Ovary (tissue), 9 donors: Measurements from ENCODE around the gene RAC2. TPM values are rescaled to one million over a fixed set of nuclear protein-coding genes. Genes with fewer than 3 reads are reported as not detected.
A peak's percentile ranks its signal among the peaks of the same experiment; 100 is the strongest.

Experiments used
- DNase-seq, 5 donors: peaks; one replicate each; pipeline ENCODE4 v3.0.0-alpha.2; 2019 to 2020
- H3K27ac ChIP-seq, 2 donors: fragments of 200-600 bp; one replicate each; pipeline versions ENCODE4 v1.5.1 to v1.8.0; 2019 to 2022
- H3K27me3 ChIP-seq: fragments of 200-600 bp; one replicate; pipeline ENCODE4 v1.8.0; 2022
- H3K36me3 ChIP-seq: fragments of 200-600 bp; sonication (generic); one replicate; pipeline ENCODE4 v1.5.1; 2019
- H3K4me1 ChIP-seq: one replicate; pipeline ENCODE4 v1.8.1; 2013; ENCODE audit warnings: mild to moderate bottlenecking, moderate library complexity; ENCODE audit not compliant: insufficient read depth
- H3K4me3 ChIP-seq: fragments of 200-600 bp; sonication (generic); one replicate; pipeline ENCODE4 v1.5.1; 2017
- H3K9me3 ChIP-seq, 2 donors: fragments of 200-600 bp in 1 of 2; sonication (generic) in 1 of 2; one replicate each; pipeline versions ENCODE4 v1.5.1 to v1.8.1; 2013 to 2019; ENCODE audit warnings: mild to moderate bottlenecking in 1 of 2, moderate library complexity in 1 of 2
- CTCF ChIP-seq, 3 donors: fragments of 450-650 bp in 2 of 3; fragments of 200-600 bp in 1 of 3; IDR thresholded peaks; one replicate each; pipeline versions ENCODE4 v1.5.1 to v1.8.0; 2016 to 2022; ENCODE audit warnings: antibody characterized with exemption in 3 of 3, mild to moderate bottlenecking in 1 of 3
- EP300 ChIP-seq: sonication (generic); formaldehyde crosslinking; IDR thresholded peaks from one replicate; pipeline ENCODE4 v1.6.1; 2017; ENCODE audit warnings: antibody characterized with exemption
- POLR2A ChIP-seq: fragments of 450-650 bp; IDR thresholded peaks from one replicate; pipeline ENCODE4 v1.6.1; 2017; ENCODE audit warnings: antibody characterized with exemption, mild to moderate bottlenecking, moderate library complexity
- WGBS, 3 donors: extraction: QIAGEN DNeasy Blood & Tissue Kit in 1 of 3; methylation state at CpG; one replicate each; pipeline versions ENCODE4 v1.1.5 to v1.1.7; 2013 to 2017; 5-methylcytosine and 5-hydroxymethylcytosine counted together
- intact Hi-C, 4 donors: fragments of 100-400 bp; cut with DNase I; formaldehyde crosslinking; loops; one replicate each; pipeline versions ENCODE4 v1.11.0 to v1.15.1; 2022 to 2023
- polyA plus RNA-seq, 2 donors: library from polyadenylated mRNA; stranded (reverse); fragments of 200-250 nt in 1 of 2; fragments of 350-450 nt in 1 of 2; fragmentation: Illumina TruSeq in 1 of 2; extraction: RNeasy Lipid Tissue Mini Kit (QIAGEN cat#74804) in 1 of 2; gene quantifications; one replicate each; pipeline ENCODE4 v1.2.3, GENCODE V29; 2013 to 2014
- total RNA-seq, 7 donors: library from RNA; depleted of rRNA in 2 of 7; stranded (reverse); fragments of >200 nt in 2 of 7; fragmentation: NEBNext Ultra II Directional in 3 of 7; extraction: Animal tissue kit (Norgen Biotek cat#: 25700) in 3 of 7; gene quantifications; one replicate each; pipeline versions ENCODE4 v1.1.0 to v1.2.4, GENCODE V29; 2016 to 2023
- donor health status: DM: no; HTN: no; CAD: no; lungs with moderate emphysema.
- donor health status: DM: no; HTN: no; CAD: no.
- donor health status: Bipolar disorder and iron deficiency.
- donor health status: DM: yes; HTN: yes; CAD: no.
- donor health status: DM: no; HTN: no; CAD: no.
- donor health status: DM: yes; HTN: yes; CAD: no.

The RAC2 gene
- total and polyA plus RNA-seq, 9 donors: 2.3 to 18.4 (median 6.0) TPM

GRCh38 chr22:37192741-37193140 is 51.3 kb downstream of the RAC2 start:
- no peaks in the 10 kb centered on the region for H3K27me3 ChIP-seq
- WGBS, 3 donors: 88 to 100% (median 94%) methylated on average over 1 of the region's 1 CpG
- no peaks in the 10 kb centered on the region for H3K36me3 ChIP-seq
- H3K4me1 ChIP-seq: peaks cover 19% of the 10 kb centered on the region
- H3K4me3 ChIP-seq: no peak overlapping the region
- TF ChIP-seq EP300 (no peak), POLR2A (no peak), CTCF (IDR thresholded peaks at IDR 0.05) (no peak)
- no peak for DNase-seq
- intact Hi-C loops: no loop called here
- no peak overlapping the region for H3K27ac ChIP-seq
- H3K9me3 ChIP-seq: no peaks in the 10 kb centered on the region

- Histone ChIP-seq H3K27me3 (no peaks in the 10 kb centered on the region), H3K27ac (no peak overlapping the region), H3K4me1 (peaks cover 21% of the 10 kb centered on the region), H3K36me3 (no peaks in the 10 kb centered on the region), H3K9me3 (no peaks in the 10 kb centered on the region), H3K4me3 (no peak overlapping the region)
- WGBS, 3 donors: 72 to 85% (median 75%) methylated on average over 2 of the region's 2 CpGs
- TF ChIP-seq CTCF (IDR thresholded peaks at IDR 0.05) (no peak), EP300 (no peak), POLR2A (no peak)
- intact Hi-C loops: no loop called here
- DNase-seq: no peak
Observed at GRCh38 chr22:37192204-37192603, 51.9 kb downstream of the RAC2 start.

GRCh38 chr22:37190262-37190780 is 53.7 kb downstream of the RAC2 start:
- intact Hi-C loops: no loop called here
- TF ChIP-seq EP300 (no peak), POLR2A (no peak), CTCF (IDR thresholded peaks at IDR 0.05) (no peak)
- DNase-seq: no peak
- Histone ChIP-seq H3K27ac (no peak overlapping the region), H3K27me3 (no peaks in the 10 kb centered on the region), H3K4me1 (peaks cover 13% of the 10 kb centered on the region), H3K36me3 (no peaks in the 10 kb centered on the region), H3K9me3 (no peaks in the 10 kb centered on the region), H3K4me3 (no peak overlapping the region)
- WGBS, 3 donors: 57 to 77% (median 58%) methylated on average over 4 of the region's 4 CpGs

- H3K36me3 ChIP-seq: no peaks in the 10 kb centered on the region
- DNase-seq: no peak
- intact Hi-C loops: no loop called here
- no peaks in the 10 kb centered on the region for H3K27me3 ChIP-seq
- no peak for TF ChIP-seq POLR2A
- peak; percentile 47 for TF ChIP-seq EP300
- TF ChIP-seq CTCF (IDR thresholded peaks at IDR 0.05): no peak
- 22 to 39% (median 27%) methylated on average over 2 of the region's 2 CpGs for WGBS, 3 donors
- H3K9me3 ChIP-seq: no peaks in the 10 kb centered on the region
- H3K4me3 ChIP-seq: no peak overlapping the region
- H3K4me1 ChIP-seq: peaks cover 13% of the 10 kb centered on the region
- peak overlapping the region in 1 of 2 donors; percentile 72 for H3K27ac ChIP-seq
Observed at GRCh38 chr22:37188901-37189466, 55.1 kb downstream of the RAC2 start.
